ENCODE results near the gene INPPL1. TPM values are rescaled to one million over a fixed set of nuclear protein-coding genes. Genes with fewer than 3 reads are reported as not detected.
A peak's percentile ranks its signal among the peaks of the same experiment; 100 is the strongest.

INPPL1 gene
- total and polyA plus RNA-seq, 2 donors (not counting 3 experiments of a cell fraction or from before 2014, with no cell fraction given): 125 to 184 TPM

GRCh38 chr11:72222907-72223614, 1.5 kb upstream of the INPPL1 start:
- ChIA-PET CTCF (interaction anchor here (0.8 to 3.2 kb wide), 8 partner anchors 13 to 359 kb away, joined by 4 to 17 read pairs (median 6); no protein-coding TSS in a partner anchor), POLR2A (interaction anchor here (1.0 to 1.5 kb wide), 2 partner anchors 111 to 151 kb away, joined by 3 to 5 read pairs; partner anchors contain the start of gene ANAPC15)
- H4K20me1 ChIP-seq (replicated peaks; ENCODE audit: control insufficient read depth, extremely low read depth, insufficient read depth, low read length): no peaks in the 10 kb centered on the region
- DNase-seq (ENCODE audit: low read depth, low spot score): peak; percentile 93
- intact Hi-C loops (cut with micrococcal nuclease): loop anchor here (1.0 to 2.0 kb wide), 5 partner anchors 15 to 198 kb away; partner anchors contain the start of gene ANAPC15
- H3K4me3 ChIP-seq (replicated peaks in 1 of 3; ENCODE audit: insufficient read depth in 1 of 3, low read depth in 1 of 3, low read length in 3 of 3): peak overlapping the region; percentile 62 to 94 (median 70)
- no TSS peak for BruUV-seq (replicated peaks)
- H3K4me1 ChIP-seq (ENCODE audit: control insufficient read depth, extremely low read depth, insufficient read depth, low read length): peaks cover 9% of the 10 kb centered on the region
- TF ChIP-seq MYC (IDR thresholded peaks at IDR 0.05; ENCODE audit: low read depth, low read length) (no peak), JUN (IDR thresholded peaks at IDR 0.05; ENCODE audit: borderline replicate concordance, insufficient read depth, insufficient read length, low read depth) (no peak), EZH2 (IDR thresholded peaks at IDR 0.05; ENCODE audit: borderline replicate concordance, low read depth, low read length, severe bottlenecking) (no peak), CTCF (IDR thresholded peaks at IDR 0.05; ENCODE audit: extremely low read depth in 1 of 2, insufficient read depth in 1 of 2, low read depth in 1 of 2, low read length in 2 of 2) (peak in 1 of 2 donors; percentile 16), POLR2AphosphoS5 (IDR thresholded peaks at IDR 0.05; ENCODE audit: insufficient read depth, low read depth, low read length) (peak; percentile 43)
- dilution Hi-C loops (cut with MboI; ENCODE audit: extremely low pct_ligation_motif_present, low sequenced_read_pairs): no loop called here
- FAIRE-seq: peak; percentile 86
- peak overlapping the region; percentile 89 for H3K4me2 ChIP-seq (ENCODE audit: insufficient read depth, low read length)
- H3K9me1 ChIP-seq (replicated peaks; ENCODE audit: control insufficient read depth, extremely low read depth, insufficient read depth, low read length): no peaks in the 10 kb centered on the region
- H3K36me3 ChIP-seq (ENCODE audit: control insufficient read depth in 2 of 2, extremely low read depth in 1 of 2, insufficient read depth in 2 of 2, low read length in 2 of 2): peaks cover 2 to 10% of the 10 kb centered on the region in 2 experiments
- peak overlapping the region; percentile 60 for H3K27ac ChIP-seq (ENCODE audit: insufficient read depth, low read depth, low read length)
- peak overlapping the region; percentile 82 for H3K9ac ChIP-seq (replicated peaks; ENCODE audit: extremely low read depth, insufficient read depth, low read length)
- peaks cover 4 to 7% of the 10 kb centered on the region in 2 experiments for H3K27me3 ChIP-seq (ENCODE audit: control insufficient read depth in 2 of 2, insufficient read depth in 2 of 2, low read length in 2 of 2)
- peaks cover 21% of the 10 kb centered on the region for H3K79me2 ChIP-seq (ENCODE audit: control insufficient read depth, insufficient read depth, low read length)
- H3K9me3 ChIP-seq (replicated peaks; ENCODE audit: control insufficient read depth, insufficient read depth, low read length): no peaks in the 10 kb centered on the region
- H2AFZ ChIP-seq (ENCODE audit: low read depth, low read length): peak overlapping the region; percentile 89

Data from endothelial cell of umbilical vein (primary cell).